HEK293 (cell line): ENCODE data around the gene SF3B6.

Source experiments
- PRDM4 ChIP-seq: fragments of 450-650 bp; formaldehyde crosslinking; IDR thresholded peaks from 2 replicates; pipeline ENCODE4 v1.5.1; 2017; ENCODE audit warnings: missing biosample characterization, missing genetic modification characterization
- YY1 ChIP-seq: fragments of 450-650 bp; formaldehyde crosslinking; IDR thresholded peaks from 2 replicates; pipeline ENCODE4 v1.5.1; 2018; ENCODE audit warnings: missing biosample characterization, missing genetic modification characterization
- ZNF157 ChIP-seq: fragments of 450-650 bp; formaldehyde crosslinking; IDR thresholded peaks from 2 replicates; pipeline ENCODE4 v1.5.1; 2016; ENCODE audit warnings: missing biosample characterization, missing genetic modification characterization
- ZNF354C ChIP-seq: fragments of 450-650 bp; formaldehyde crosslinking; IDR thresholded peaks from 2 replicates; pipeline ENCODE4 v1.5.1; 2016; ENCODE audit warnings: missing biosample characterization, missing genetic modification characterization, low read depth, borderline replicate concordance
- ZNF747 ChIP-seq: fragments of 450-650 bp; formaldehyde crosslinking; IDR thresholded peaks from 2 replicates; pipeline ENCODE4 v1.5.1; 2016; ENCODE audit warnings: missing biosample characterization, missing genetic modification characterization
- ZNF777 ChIP-seq: fragments of 450-650 bp; formaldehyde crosslinking; IDR thresholded peaks from 2 replicates; pipeline ENCODE4 v1.5.1; 2017; ENCODE audit warnings: missing biosample characterization, missing genetic modification characterization, borderline replicate concordance
- TF ChIP-seq, protein P1 (sequence below): fragments of 450-650 bp; formaldehyde crosslinking; optimal IDR thresholded peaks from 2 replicates; pipeline ENCODE3; 2016; ENCODE audit warnings: missing biosample characterization, mild to moderate bottlenecking, missing genetic modification characterization

GRCh38 chr2:24105816-24106215 lies 29.7 kb upstream of the SF3B6 start:
- TF ChIP-seq, protein P1, sequence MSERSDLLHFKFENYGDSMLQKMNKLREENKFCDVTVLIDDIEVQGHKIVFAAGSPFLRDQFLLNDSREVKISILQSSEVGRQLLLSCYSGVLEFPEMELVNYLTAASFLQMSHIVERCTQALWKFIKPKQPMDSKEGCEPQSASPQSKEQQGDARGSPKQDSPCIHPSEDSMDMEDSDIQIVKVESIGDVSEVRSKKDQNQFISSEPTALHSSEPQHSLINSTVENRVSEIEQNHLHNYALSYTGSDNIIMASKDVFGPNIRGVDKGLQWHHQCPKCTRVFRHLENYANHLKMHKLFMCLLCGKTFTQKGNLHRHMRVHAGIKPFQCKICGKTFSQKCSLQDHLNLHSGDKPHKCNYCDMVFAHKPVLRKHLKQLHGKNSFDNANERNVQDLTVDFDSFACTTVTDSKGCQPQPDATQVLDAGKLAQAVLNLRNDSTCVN, result no peak
- TF ChIP-seq ZNF747, result no peak
- TF ChIP-seq PRDM4, result no peak
- TF ChIP-seq ZNF777 (tag by site-specific recombination), result no peak
- TF ChIP-seq ZNF354C (tag by site-specific recombination), result no peak
- no peak for TF ChIP-seq ZNF157
- TF ChIP-seq YY1 (tag by site-specific recombination), result no peak
